IgD-negative memory B cell (primary cell): ENCODE data around the gene HK2. TPM values are rescaled to one million over a fixed set of nuclear protein-coding genes. Genes with fewer than 3 reads are reported as not detected.
"Not testable (repeated sequence)": the region's sequence is repeated elsewhere in the genome, so short reads cannot be mapped to it uniquely, and the experiment has no call there.

Experiments used
- H3K27ac Mint-ChIP-seq, 3 donors: one replicate each; pipeline ENCODE4 v1.8.0; 2020 to 2022; ENCODE audit warnings: mild to moderate bottlenecking in 3 of 3, mixed read lengths in 3 of 3, moderate library complexity in 1 of 3
- H3K27me3 Mint-ChIP-seq: one replicate; pipeline ENCODE4 v1.8.0; 2021; ENCODE audit warnings: mixed read lengths
- H3K36me3 Mint-ChIP-seq: one replicate; pipeline ENCODE4 v1.8.0; 2020; ENCODE audit warnings: mild to moderate bottlenecking, mixed read lengths
- H3K4me1 Mint-ChIP-seq, 3 donors: one replicate each; pipeline ENCODE4 v1.8.0; 2020 to 2022; ENCODE audit warnings: mixed read lengths in 3 of 3, mild to moderate bottlenecking in 1 of 3
- H3K4me3 Mint-ChIP-seq, 4 donors: one replicate each; pipeline ENCODE4 v1.8.0; 2020 to 2022; ENCODE audit warnings: mild to moderate bottlenecking in 4 of 4, mixed read lengths in 4 of 4, moderate library complexity in 3 of 4
- H3K9me3 Mint-ChIP-seq, 3 donors: one replicate each; pipeline ENCODE4 v1.8.0; 2020 to 2021; ENCODE audit warnings: mixed read lengths in 3 of 3, mild to moderate bottlenecking in 1 of 3
- polyA plus RNA-seq: library from polyadenylated mRNA; unstranded; fragments of 300-500 nt; fragmentation: Illumina TruSeq; gene quantifications from one replicate; pipeline ENCODE4 v1.2.3, GENCODE V29; 2021

HK2 gene
- polyA plus RNA-seq, 1 donor from 2014 or later, result 4.3 TPM

- Mint-ChIP-seq H3K27ac (no peak overlapping the region), H3K9me3 (no peaks in the 10 kb centered on the region), H3K4me3 (peak overlapping the region in 1 of 4 donors; percentile 45), H3K36me3 (no peaks in the 10 kb centered on the region), H3K27me3 (no peaks in the 10 kb centered on the region), H3K4me1 (peaks cover 27 to 53% (median 49%) of the 10 kb centered on the region in 3 donors)
These were observed 11.4 kb downstream of the HK2 start for GRCh38 chr2:74845217-74845751.

DNA sequence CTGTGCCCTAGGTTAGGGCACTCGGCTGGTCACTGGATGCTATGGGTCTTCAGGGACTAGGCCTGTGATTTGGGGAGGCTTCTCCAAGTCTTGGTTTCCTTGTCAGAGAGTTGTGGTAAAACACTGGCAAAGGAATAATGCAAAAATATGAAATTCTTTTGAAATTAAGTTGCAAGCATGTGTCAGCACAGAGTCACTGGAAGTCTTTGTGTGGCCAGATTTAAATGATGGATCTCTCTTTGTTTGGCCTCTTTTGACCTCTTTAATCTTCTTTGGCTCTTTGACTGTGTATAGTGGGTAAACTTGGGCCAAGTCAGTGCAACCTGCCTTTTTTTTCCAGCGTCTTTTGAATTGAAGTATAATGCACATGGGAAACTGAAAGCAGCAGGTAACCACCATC, 12.1 kb downstream of the HK2 start:
- Mint-ChIP-seq H3K4me1 (peaks cover 32 to 58% (median 54%) of the 10 kb centered on the region in 3 donors), H3K27ac (peak overlapping the region in 1 of 3 donors; percentile 28), H3K4me3 (no peak overlapping the region)

DNA sequence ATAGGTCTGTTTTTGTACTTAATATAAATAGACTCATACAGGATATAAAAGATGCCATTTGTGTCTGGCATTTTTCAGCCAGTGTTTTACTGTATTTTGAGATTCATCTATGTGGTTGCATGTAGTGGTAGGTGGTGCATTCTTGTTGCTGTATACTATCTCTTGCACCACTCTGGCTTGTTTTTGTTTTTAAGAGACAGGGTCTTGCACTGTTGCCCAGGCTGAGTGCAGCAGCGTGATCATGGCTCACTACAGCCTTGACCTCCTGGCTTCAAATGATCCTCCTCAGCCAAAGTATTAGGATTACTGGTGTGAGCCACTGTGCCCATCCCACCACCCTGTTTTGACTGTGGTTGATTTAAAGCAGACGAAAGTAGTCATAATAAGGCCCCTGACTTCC, 12.6 kb downstream of the HK2 start:
- peak overlapping the region in 1 of 3 donors; percentile 28 for H3K27ac Mint-ChIP-seq
- H3K4me3 Mint-ChIP-seq, result peak overlapping the region in 1 of 4 donors; percentile 40
- H3K36me3 Mint-ChIP-seq, result no peaks in the 10 kb centered on the region
- H3K27me3 Mint-ChIP-seq, result no peaks in the 10 kb centered on the region
- H3K4me1 Mint-ChIP-seq, result peaks cover 37 to 58% (median 54%) of the 10 kb centered on the region in 3 donors
- H3K9me3 Mint-ChIP-seq, result no peaks in the 10 kb centered on the region

More for the DNA sequence above, 12.1 kb downstream of the HK2 start:
- no peaks in the 10 kb centered on the region for H3K27me3 Mint-ChIP-seq
- H3K36me3 Mint-ChIP-seq, result no peaks in the 10 kb centered on the region
- H3K9me3 Mint-ChIP-seq, result no peaks in the 10 kb centered on the region

GRCh38 chr2:74847070-74847858, 13.3 kb downstream of the HK2 start:
- H3K27ac Mint-ChIP-seq, result no peak overlapping the region
- no peaks in the 10 kb centered on the region for H3K27me3 Mint-ChIP-seq
- peak overlapping the region in 2 of 4 donors; percentile 11 to 16 for H3K4me3 Mint-ChIP-seq
- H3K4me1 Mint-ChIP-seq, result peaks cover 41 to 60% (median 52%) of the 10 kb centered on the region in 3 donors
- no peaks in the 10 kb centered on the region for H3K9me3 Mint-ChIP-seq
- no peaks in the 10 kb centered on the region for H3K36me3 Mint-ChIP-seq

DNA sequence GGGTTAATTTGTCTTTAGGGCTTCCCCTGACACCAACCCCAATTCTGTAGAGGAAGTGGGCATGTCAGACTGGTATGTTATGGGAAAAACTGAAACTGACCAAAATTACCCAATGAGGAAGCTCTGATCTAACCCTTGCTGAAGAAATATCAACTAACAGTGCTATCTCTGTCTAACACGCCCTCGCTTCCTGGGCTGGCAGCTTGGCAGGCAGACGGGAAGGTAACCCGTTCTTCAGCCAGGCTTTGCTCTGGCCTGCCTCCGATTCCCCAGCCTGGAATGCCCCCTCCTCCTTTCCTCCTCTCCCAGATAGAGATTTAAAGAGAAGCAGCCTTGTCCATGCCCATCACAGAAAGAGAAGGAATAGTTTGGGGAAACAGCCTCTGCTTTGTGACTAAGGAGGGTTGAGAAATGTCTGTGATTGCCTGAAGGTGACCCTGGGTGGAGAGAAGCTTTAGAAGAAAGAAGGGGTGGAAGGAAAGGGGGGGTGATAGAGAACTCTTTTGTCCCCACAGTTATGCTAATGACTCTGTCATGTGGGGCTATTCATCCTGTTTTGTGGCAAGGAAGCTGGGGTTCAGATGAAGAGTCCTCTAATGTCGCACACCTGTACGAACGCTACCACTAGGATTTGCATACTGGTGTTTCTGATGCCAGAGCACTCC, 15.4 kb downstream of the HK2 start:
- Mint-ChIP-seq H3K27ac (peak overlapping the region; percentile 97 to 99 (median 98)), H3K27me3 (no peaks in the 10 kb centered on the region), H3K4me1 (peaks cover 35 to 51% (median 41%) of the 10 kb centered on the region in 3 donors), H3K36me3 (no peaks in the 10 kb centered on the region), H3K9me3 (no peaks in the 10 kb centered on the region), H3K4me3 (peak overlapping the region; percentile 82 to 97 (median 92))

GRCh38 chr2:74850496-74851190, 16.7 kb downstream of the HK2 start:
- Mint-ChIP-seq H3K27me3 (no peaks in the 10 kb centered on the region), H3K9me3 (no peaks in the 10 kb centered on the region), H3K4me3 (peak overlapping the region in 3 of 4 donors; percentile 42 to 83 (median 63)), H3K27ac (peak overlapping the region; percentile 97 to 99 (median 98)), H3K36me3 (no peaks in the 10 kb centered on the region), H3K4me1 (peaks cover 33 to 47% (median 38%) of the 10 kb centered on the region in 3 donors)

- Mint-ChIP-seq H3K27ac (peak overlapping the region; percentile 97 to 99 (median 98)), H3K4me1 (peaks cover 34 to 46% (median 38%) of the 10 kb centered on the region in 3 donors), H3K9me3 (no peaks in the 10 kb centered on the region), H3K27me3 (no peaks in the 10 kb centered on the region), H3K4me3 (peak overlapping the region in 1 of 4 donors; percentile 63), H3K36me3 (peaks cover under 1% of the 10 kb centered on the region)
These were observed 17.3 kb downstream of the HK2 start for GRCh38 chr2:74851191-74851566.

DNA sequence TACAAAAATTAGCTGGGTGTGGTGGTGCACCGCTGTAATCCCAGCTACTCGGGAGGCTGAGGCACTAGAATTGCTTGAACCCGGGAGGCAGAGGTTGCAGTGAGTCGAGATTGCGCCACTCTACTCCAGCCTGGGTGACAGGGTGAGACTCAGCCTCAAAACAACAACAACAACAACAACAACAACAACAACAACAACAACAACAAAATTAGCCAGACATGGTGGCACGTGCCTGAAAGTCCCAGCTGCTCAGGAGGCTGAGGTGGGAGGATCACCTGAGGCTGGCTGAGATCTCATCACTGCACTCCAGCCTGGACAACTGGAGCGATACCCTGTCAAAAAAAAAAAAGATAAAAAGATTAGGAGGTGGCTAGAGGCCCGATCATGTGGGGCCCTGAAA, 19.4 kb downstream of the HK2 start:
- not testable (repeated sequence) for H3K27me3 Mint-ChIP-seq, H3K4me3 Mint-ChIP-seq, H3K36me3 Mint-ChIP-seq, H3K9me3 Mint-ChIP-seq, H3K27ac Mint-ChIP-seq
- peaks cover 30 to 32% (median 31%) of the 10 kb centered on the region in 3 donors for H3K4me1 Mint-ChIP-seq

- Mint-ChIP-seq H3K4me3 (no peak overlapping the region), H3K27ac (no peak overlapping the region), H3K9me3 (no peaks in the 10 kb centered on the region), H3K27me3 (no peaks in the 10 kb centered on the region), H3K4me1 (peaks cover 20 to 26% (median 21%) of the 10 kb centered on the region in 3 donors), H3K36me3 (peaks cover 2% of the 10 kb centered on the region)
These were observed 20.5 kb downstream of the HK2 start for GRCh38 chr2:74854401-74854800.

DNA sequence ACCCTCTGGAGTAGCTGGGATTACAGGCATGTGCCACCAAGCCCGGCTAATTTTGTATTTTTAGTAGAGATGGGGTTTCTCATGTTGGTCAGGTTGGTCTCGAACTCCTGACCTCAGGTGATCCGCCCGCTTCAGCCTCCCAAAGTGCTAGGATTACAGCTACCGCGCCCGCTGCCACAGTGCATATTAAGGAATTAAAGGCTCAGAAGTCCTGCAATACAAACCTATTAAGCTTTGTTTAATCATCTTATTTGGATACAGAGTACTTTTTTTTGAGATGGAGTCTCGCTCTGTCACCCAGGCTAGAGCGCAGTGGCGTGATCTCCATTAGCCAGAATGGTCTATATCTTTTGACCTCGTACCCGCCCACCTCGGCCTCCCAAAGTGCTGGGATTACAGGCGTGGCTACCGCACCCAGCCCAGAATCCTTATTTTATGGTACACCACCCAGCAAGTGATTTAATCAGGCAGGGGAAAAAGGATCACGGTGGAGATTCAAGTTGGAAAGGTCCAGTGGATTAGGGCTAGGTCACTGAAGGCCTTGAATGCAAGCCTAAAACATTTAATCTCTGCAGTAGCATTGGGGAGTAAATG, 21.3 kb downstream of the HK2 start:
- H3K4me3 Mint-ChIP-seq, H3K27ac Mint-ChIP-seq, H3K9me3 Mint-ChIP-seq, H3K36me3 Mint-ChIP-seq, H3K27me3 Mint-ChIP-seq: not testable (repeated sequence)
- peaks cover 12 to 18% (median 13%) of the 10 kb centered on the region in 3 donors for H3K4me1 Mint-ChIP-seq

- Mint-ChIP-seq H3K9me3 (no peaks in the 10 kb centered on the region), H3K4me1 (peaks cover 4 to 10% (median 5%) of the 10 kb centered on the region in 3 donors), H3K36me3 (peaks cover 2% of the 10 kb centered on the region), H3K27me3 (no peaks in the 10 kb centered on the region), H3K4me3 (no peak overlapping the region), H3K27ac (no peak overlapping the region)
These were observed 22.2 kb downstream of the HK2 start for GRCh38 chr2:74856004-74856578.

DNA sequence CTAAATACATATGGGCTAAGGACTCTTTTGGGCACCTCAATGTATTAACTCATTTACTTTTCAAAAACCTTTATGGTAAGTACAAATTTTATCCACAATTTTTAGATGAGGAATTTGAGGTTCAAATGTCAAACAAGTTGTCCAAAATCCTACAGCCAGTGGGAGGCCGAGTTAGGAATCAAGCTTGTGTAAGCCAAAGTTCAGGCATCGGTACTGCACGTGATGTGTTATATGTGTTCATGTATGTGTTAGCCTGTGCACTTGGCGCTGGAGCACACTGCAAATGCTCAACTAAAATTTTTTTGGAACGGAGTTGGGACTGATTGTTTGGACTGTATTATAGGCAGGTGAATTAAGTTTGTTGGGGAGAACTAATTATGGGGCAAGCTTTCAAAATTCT, 22.7 kb downstream of the HK2 start:
- H3K9me3 Mint-ChIP-seq, result no peaks in the 10 kb centered on the region
- peaks cover 2 to 5% (median 4%) of the 10 kb centered on the region in 3 donors for H3K4me1 Mint-ChIP-seq
- H3K4me3 Mint-ChIP-seq, result no peak overlapping the region
- H3K27ac Mint-ChIP-seq, result no peak overlapping the region
- H3K27me3 Mint-ChIP-seq, result no peaks in the 10 kb centered on the region
- peaks cover 2% of the 10 kb centered on the region for H3K36me3 Mint-ChIP-seq

DNA sequence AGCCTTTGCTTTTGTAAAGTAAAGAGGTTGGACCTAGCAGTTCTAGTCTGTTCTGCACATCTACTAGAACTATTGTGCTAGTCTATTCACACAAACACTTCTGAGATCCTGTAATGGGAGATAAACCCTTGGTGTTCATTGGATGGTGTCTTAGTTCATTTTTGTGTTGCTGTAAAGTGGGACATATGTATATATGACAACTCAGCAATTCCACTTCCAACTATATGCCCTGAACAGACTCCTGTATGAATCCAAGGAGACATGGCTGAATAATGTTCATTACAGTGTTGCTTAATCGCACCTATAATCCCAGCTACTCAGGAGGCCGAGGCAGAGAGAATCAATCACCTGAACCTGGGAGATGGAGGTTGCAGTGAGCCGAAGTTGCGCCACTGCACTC, 23.3 kb downstream of the HK2 start:
- H3K27me3 Mint-ChIP-seq, result no peaks in the 10 kb centered on the region
- H3K4me1 Mint-ChIP-seq, result peaks cover 2 to 4% (median 3%) of the 10 kb centered on the region in 3 donors
- H3K36me3 Mint-ChIP-seq, result peaks cover 2% of the 10 kb centered on the region
- H3K27ac Mint-ChIP-seq, result no peak overlapping the region
- H3K4me3 Mint-ChIP-seq, result no peak overlapping the region
- no peaks in the 10 kb centered on the region for H3K9me3 Mint-ChIP-seq

DNA sequence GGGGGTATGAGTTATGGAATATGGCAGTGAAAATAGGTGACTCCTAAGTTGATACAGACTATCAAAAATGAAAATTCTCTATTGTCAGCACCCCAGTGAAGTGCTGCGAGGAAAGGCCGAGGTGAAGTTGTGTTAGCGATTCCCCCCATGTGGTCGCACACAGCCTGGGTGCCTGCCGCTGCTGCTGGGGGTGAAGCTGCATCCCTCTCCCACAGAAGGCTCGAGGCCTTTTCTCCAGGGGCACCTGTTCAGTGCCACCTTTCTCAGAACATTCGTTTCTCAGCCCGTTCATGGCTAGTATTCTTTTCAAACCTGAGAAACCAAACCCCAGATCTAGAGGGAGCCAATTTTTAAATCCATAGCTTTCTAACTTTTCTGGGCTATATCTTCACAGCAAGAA, 23.8 kb downstream of the HK2 start:
- no peaks in the 10 kb centered on the region for H3K9me3 Mint-ChIP-seq
- H3K36me3 Mint-ChIP-seq, result peaks cover 2% of the 10 kb centered on the region
- H3K27me3 Mint-ChIP-seq, result no peaks in the 10 kb centered on the region
- no peak overlapping the region for H3K27ac Mint-ChIP-seq
- H3K4me3 Mint-ChIP-seq, result no peak overlapping the region
- H3K4me1 Mint-ChIP-seq, result peaks cover 1 to 5% (median 3%) of the 10 kb centered on the region in 3 donors
